ENCODE results near the gene HELQ. TPM values are rescaled to one million over a fixed set of nuclear protein-coding genes. Genes with fewer than 3 reads are reported as not detected.
"Not testable (repeated sequence)": the region's sequence is repeated elsewhere in the genome, so short reads cannot be mapped to it uniquely, and the experiment has no call there.

Gene HELQ
- 10 to 100 TPM in 4 of 6 experiments, 1 to 10 TPM in 2; 9.5 to 13.0 (median 11.8) TPM for total RNA-seq (2021; fragmentation: NEBNext Ultra II Directional; extraction: Animal tissue kit (Norgen Biotek cat#: 25700))
- long read RNA-seq, partial matches to known transcripts = 11 of 15 reads
- long read RNA-seq, other reads (novel, unspliced or antisense) = 1 of 15 reads

DNA sequence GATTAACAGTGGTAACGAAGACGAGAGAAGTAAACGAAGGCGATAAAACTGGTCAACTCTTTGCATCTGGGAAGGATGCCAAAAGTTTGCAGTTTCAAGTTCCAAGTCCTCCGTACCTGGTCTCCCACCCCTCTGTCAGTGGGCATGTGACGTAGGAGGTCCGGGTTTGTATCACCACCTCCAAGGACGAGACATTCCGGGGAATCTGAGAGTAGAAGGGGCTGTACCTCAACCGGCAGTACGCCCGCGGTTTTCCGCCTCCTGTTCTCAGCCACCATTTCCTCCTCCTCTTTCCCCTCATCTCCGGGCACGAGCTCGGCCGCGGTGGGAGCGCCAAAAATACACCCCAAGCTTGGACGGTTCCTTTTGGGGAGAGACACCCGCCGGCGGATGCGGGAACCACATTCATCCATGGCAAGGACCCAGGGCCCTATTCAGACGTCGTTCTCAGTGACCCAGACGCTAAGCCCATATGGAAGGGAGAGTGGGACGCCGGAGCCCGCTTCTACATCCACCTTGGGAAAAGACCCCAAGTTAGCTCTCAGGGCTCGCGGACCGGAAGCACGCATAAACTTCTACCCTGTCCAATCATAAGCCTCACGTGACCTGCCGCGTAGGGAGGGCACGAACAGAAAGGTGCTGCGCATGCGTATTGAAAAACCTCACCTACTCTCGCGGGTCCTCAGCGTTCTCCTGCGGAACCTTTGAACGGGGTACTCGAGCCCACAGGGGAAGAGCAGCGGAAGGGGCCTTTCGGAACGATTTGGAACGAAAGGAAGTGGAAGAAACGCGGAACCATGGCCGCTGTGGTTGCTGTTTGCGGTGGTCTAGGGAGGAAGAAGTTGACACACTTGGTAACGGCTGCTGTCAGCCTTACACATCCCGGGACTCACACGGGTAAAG is at the start of gene HELQ, which contains the start of gene MRPS18C:
TSS of gene HELQ (minus strand) at position 543 of the 903 bp plus-strand sequence. CDS start at position 413, 130 bp downstream.
TSS of gene MRPS18C (plus strand) at position 778 of the 903 bp plus-strand sequence. CDS start at position 798, 20 bp downstream.
- Mint-ChIP-seq H3K4me1 (ENCODE audit: low read depth) (peaks cover 17% of the 10 kb centered on the region), H3K9me3 (no peaks in the 10 kb centered on the region), H3K27ac (peak within 1 kb of the TSS; percentile 100), H3K4me3 (peak within 1 kb of the TSS; percentile 99), H3K36me3 (ENCODE audit: low read depth) (peaks cover 42% of the 10 kb centered on the region), H3K27me3 (ENCODE audit: insufficient read depth) (peaks cover 3% of the 10 kb centered on the region; the same call in 1 of the 2 replicates)
- TF ChIP-seq, protein P1, sequence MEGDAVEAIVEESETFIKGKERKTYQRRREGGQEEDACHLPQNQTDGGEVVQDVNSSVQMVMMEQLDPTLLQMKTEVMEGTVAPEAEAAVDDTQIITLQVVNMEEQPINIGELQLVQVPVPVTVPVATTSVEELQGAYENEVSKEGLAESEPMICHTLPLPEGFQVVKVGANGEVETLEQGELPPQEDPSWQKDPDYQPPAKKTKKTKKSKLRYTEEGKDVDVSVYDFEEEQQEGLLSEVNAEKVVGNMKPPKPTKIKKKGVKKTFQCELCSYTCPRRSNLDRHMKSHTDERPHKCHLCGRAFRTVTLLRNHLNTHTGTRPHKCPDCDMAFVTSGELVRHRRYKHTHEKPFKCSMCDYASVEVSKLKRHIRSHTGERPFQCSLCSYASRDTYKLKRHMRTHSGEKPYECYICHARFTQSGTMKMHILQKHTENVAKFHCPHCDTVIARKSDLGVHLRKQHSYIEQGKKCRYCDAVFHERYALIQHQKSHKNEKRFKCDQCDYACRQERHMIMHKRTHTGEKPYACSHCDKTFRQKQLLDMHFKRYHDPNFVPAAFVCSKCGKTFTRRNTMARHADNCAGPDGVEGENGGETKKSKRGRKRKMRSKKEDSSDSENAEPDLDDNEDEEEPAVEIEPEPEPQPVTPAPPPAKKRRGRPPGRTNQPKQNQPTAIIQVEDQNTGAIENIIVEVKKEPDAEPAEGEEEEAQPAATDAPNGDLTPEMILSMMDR (IDR thresholded peaks at IDR 0.05) = peak; percentile 53
- DNase-seq = peak; percentile 98

DNA sequence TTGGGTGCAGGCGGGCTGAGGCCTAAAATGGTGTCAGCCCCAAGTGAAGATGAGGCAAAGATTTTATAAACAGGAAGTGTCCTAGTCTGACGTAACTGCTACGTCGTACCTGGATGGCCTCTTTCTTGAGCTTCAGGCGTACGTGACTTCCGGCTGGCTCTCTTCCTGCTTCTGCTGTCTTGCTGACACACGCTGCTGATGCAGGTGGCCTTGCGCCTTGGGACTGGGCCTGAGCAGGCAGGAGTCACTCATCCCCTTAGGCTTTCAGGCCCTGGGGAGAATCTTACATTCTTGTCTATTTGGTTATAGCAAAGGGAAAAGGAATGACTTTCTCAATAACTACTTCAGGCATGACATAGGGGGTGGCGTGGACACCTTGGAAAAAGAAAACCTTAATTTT is 49.4 kb upstream of the HELQ start:
- DNase-seq = no peak
- H3K27me3 Mint-ChIP-seq (ENCODE audit: insufficient read depth) = peaks cover 4% of the 10 kb centered on the region
- no peaks in the 10 kb centered on the region for H3K36me3 Mint-ChIP-seq (ENCODE audit: low read depth)
- no peaks in the 10 kb centered on the region for H3K9me3 Mint-ChIP-seq
- H3K4me1 Mint-ChIP-seq (ENCODE audit: low read depth) = no peaks in the 10 kb centered on the region
- no peak overlapping the region for H3K27ac Mint-ChIP-seq
- TF ChIP-seq, protein P1 (IDR thresholded peaks at IDR 0.05) = no peak
- no peak overlapping the region for H3K4me3 Mint-ChIP-seq

GRCh38 chr4:83504503-83504902 is 48.9 kb upstream of the HELQ start:
- H3K4me3 Mint-ChIP-seq = no peak overlapping the region
- peaks cover 6% of the 10 kb centered on the region for H3K27me3 Mint-ChIP-seq (ENCODE audit: insufficient read depth)
- no peak overlapping the region for H3K27ac Mint-ChIP-seq

DNA sequence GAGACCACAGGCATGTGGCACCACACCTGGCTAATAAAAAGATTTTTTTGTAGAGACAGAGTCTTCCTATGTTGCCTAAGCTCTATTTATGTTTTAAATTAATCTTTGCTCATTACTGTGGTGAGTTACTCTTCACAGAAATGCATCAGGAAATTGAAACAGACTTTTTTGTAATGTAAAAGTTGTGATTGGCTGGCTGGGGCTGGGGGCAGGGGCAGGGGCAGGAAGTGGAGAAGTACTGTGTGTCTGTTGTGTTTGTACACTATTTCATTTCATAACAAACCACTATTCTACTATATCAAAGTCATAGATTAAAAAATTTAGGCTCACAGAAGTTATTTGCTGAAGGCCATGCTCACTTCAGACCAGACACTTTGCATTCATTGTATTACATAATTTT is 48.4 kb upstream of the HELQ start:
- Mint-ChIP-seq H3K4me3 (no peak overlapping the region), H3K9me3 (no peaks in the 10 kb centered on the region), H3K27ac (no peak overlapping the region), H3K27me3 (ENCODE audit: insufficient read depth) (peaks cover 6% of the 10 kb centered on the region), H3K4me1 (ENCODE audit: low read depth) (no peaks in the 10 kb centered on the region), H3K36me3 (ENCODE audit: low read depth) (no peaks in the 10 kb centered on the region)
- DNase-seq = no peak
- TF ChIP-seq, protein P1 (IDR thresholded peaks at IDR 0.05) = no peak

More at GRCh38 chr4:83504503-83504902, 48.9 kb upstream of the HELQ start:
- no peaks in the 10 kb centered on the region for H3K36me3 Mint-ChIP-seq (ENCODE audit: low read depth)
- TF ChIP-seq, protein P1 (IDR thresholded peaks at IDR 0.05) = no peak
- no peak for DNase-seq
- no peaks in the 10 kb centered on the region for H3K4me1 Mint-ChIP-seq (ENCODE audit: low read depth)
- H3K9me3 Mint-ChIP-seq = no peaks in the 10 kb centered on the region

DNA sequence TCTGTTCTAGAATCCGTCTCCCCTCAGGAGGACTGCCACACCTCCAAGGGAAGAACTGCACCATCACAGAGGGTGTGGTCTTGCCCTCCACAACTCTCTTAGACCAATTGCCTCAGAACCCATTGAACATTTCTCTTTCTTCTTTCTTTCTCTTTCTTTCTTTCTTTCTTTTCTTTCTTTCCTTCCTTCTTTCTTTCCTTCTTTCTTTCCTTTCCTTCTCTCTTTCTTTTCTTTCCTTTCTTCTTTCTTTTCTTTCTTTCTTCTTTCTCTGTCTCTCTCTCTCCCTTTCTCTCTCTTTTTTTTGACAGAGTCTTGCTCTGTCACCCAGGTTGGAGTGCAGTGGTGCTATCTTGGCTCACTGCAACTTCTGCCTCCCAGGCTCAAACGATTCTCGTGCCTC is 46.0 kb upstream of the HELQ start:
- not testable (repeated sequence) for H3K4me3 Mint-ChIP-seq; H3K9me3 Mint-ChIP-seq; H3K4me1 Mint-ChIP-seq (ENCODE audit: low read depth); H3K27ac Mint-ChIP-seq; DNase-seq; H3K36me3 Mint-ChIP-seq (ENCODE audit: low read depth)
- H3K27me3 Mint-ChIP-seq (ENCODE audit: insufficient read depth) = peaks cover 12% of the 10 kb centered on the region

GRCh38 chr4:83498187-83498586 is 42.6 kb upstream of the HELQ start:
- Mint-ChIP-seq H3K27ac (no peak overlapping the region), H3K4me3 (no peak overlapping the region), H3K36me3 (ENCODE audit: low read depth) (no peaks in the 10 kb centered on the region), H3K4me1 (ENCODE audit: low read depth) (no peaks in the 10 kb centered on the region), H3K27me3 (ENCODE audit: insufficient read depth) (peaks cover 12% of the 10 kb centered on the region), H3K9me3 (no peaks in the 10 kb centered on the region)
- TF ChIP-seq, protein P1 (IDR thresholded peaks at IDR 0.05) = no peak
- no peak for DNase-seq

GRCh38 chr4:83496085-83496917 is 40.7 kb upstream of the HELQ start:
- not testable (repeated sequence) for DNase-seq; H3K27ac Mint-ChIP-seq; H3K4me1 Mint-ChIP-seq (ENCODE audit: low read depth); H3K36me3 Mint-ChIP-seq (ENCODE audit: low read depth); H3K9me3 Mint-ChIP-seq; H3K4me3 Mint-ChIP-seq
- peaks cover 11% of the 10 kb centered on the region for H3K27me3 Mint-ChIP-seq (ENCODE audit: insufficient read depth)
